MM.1S (cell line): ENCODE data around the gene ITIH4.

Source experiments
- CTCF ChIP-seq: fragments of 300-600 bp; sonication (generic); IDR thresholded peaks from 2 replicates; pipeline ENCODE4 v1.5.1; 2016; ENCODE audit warnings: antibody characterized with exemption, low read length, mixed read lengths
- EZH2phosphoT487 ChIP-seq: fragments of 300-600 bp; sonication (generic); IDR thresholded peaks from 2 replicates; pipeline ENCODE4 v1.6.1; 2018; ENCODE audit warnings: antibody characterized with exemption, low read length

DNA sequence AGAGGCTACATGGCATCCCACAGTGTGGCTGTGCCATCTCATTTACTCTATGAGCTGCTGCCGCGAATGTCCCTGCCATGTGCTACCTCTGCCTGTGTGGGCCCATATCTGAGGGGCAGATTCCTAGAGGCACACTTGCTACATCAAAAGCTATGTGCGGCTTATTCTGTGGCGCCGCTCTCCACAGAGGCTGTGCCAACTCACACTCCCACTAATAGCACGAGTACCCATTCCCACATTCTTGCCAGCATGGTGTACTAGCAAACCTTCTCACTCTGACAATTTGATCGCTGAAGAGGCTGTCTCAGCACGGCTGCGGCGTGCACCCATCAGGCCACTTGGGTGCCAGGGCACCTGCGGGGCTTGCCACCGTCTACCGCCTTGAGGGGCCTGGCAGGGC lies 35.5 kb upstream of the ITIH4 start:
- no peak for TF ChIP-seq EZH2phosphoT487
- no peak for TF ChIP-seq CTCF
